WTC11 (cell line): ENCODE measurements around the gene KDM2A. TPM values are rescaled to one million over a fixed set of nuclear protein-coding genes. Genes with fewer than 3 reads are reported as not detected.

ENCODE experiments used
- ATAC-seq: fragments of 200-7000 bp; cut with Tn5 transposase; 2 replicates; pipeline ENCODE4 v1.10.0; 2021; ENCODE audit warnings: mild to moderate bottlenecking, moderate library complexity
- CTCF ChIA-PET: fragments of 300-600 bp; sonication (Branson Sonifier 250); formaldehyde crosslinking; loops from one replicate; lab custom pipeline; 2021; ENCODE audit warnings: antibody characterized with exemption; lab: Charles Lee
- POLR2A ChIA-PET: fragments of 350-600 bp; sonication (Branson Sonifier 250); formaldehyde crosslinking; loops from one replicate; lab custom pipeline; 2021; ENCODE audit warnings: antibody characterized with exemption; lab: Charles Lee
- DNase-seq: peaks from one replicate; pipeline ENCODE4 v3.0.0; 2021; ENCODE audit warnings: low spot score
- H3K27ac Mint-ChIP-seq: 2 replicates; pipeline ENCODE4 v1.8.0; 2021; ENCODE audit warnings: mixed read lengths
- H3K27me3 Mint-ChIP-seq: 2 replicates; pipeline ENCODE4 v1.8.0; 2021; ENCODE audit warnings: low read depth, mild to moderate bottlenecking, moderate library complexity, mixed read lengths
- H3K36me3 Mint-ChIP-seq: 2 replicates; pipeline ENCODE4 v1.8.0; 2021; ENCODE audit warnings: mixed read lengths
- H3K4me1 Mint-ChIP-seq: 2 replicates; pipeline ENCODE4 v1.8.0; 2022; ENCODE audit warnings: mixed read lengths
- H3K4me3 Mint-ChIP-seq: 2 replicates; pipeline ENCODE4 v1.8.0; 2021; ENCODE audit warnings: mild to moderate bottlenecking, moderate library complexity, mixed read lengths
- H3K9me3 Mint-ChIP-seq: 2 replicates; pipeline ENCODE4 v1.8.0; 2021; ENCODE audit warnings: mixed read lengths
- AFF4 ChIP-seq: sonication (generic); formaldehyde crosslinking; IDR thresholded peaks from 2 replicates; pipeline ENCODE4 v1.8.1; 2023; ENCODE audit warnings: mild to moderate bottlenecking, missing genetic modification reagents, borderline replicate concordance
- ATF1 ChIP-seq: sonication (generic); formaldehyde crosslinking; IDR thresholded peaks from 2 replicates; pipeline ENCODE4 v1.8.1; 2023; ENCODE audit warnings: mild to moderate bottlenecking, moderate library complexity, missing genetic modification reagents
- E2F4 ChIP-seq: sonication (generic); formaldehyde crosslinking; IDR thresholded peaks from 2 replicates; pipeline ENCODE4 v1.8.1; 2022; ENCODE audit warnings: low read depth, mild to moderate bottlenecking, moderate library complexity, missing genetic modification reagents, borderline replicate concordance
- FOXP4 ChIP-seq: sonication (generic); formaldehyde crosslinking; IDR thresholded peaks from 2 replicates; pipeline ENCODE4 v1.8.0; 2022; ENCODE audit warnings: mild to moderate bottlenecking, missing genetic modification reagents
- GABPB1 ChIP-seq: sonication (generic); formaldehyde crosslinking; IDR thresholded peaks from 2 replicates; pipeline ENCODE4 v1.8.1; 2023; ENCODE audit warnings: mild to moderate bottlenecking, missing genetic modification reagents
- HMGXB4 ChIP-seq: sonication (generic); formaldehyde crosslinking; IDR thresholded peaks from 2 replicates; pipeline ENCODE4 v1.8.1; 2023; ENCODE audit warnings: mild to moderate bottlenecking, moderate library complexity, missing genetic modification reagents
- JUN ChIP-seq: sonication (generic); formaldehyde crosslinking; IDR thresholded peaks from 2 replicates; pipeline ENCODE4 v1.8.0; 2023; ENCODE audit warnings: mild to moderate bottlenecking, missing genetic modification reagents
- MLX ChIP-seq: sonication (generic); formaldehyde crosslinking; IDR thresholded peaks from 2 replicates; pipeline ENCODE4 v1.8.1; 2023; ENCODE audit warnings: mild to moderate bottlenecking, missing genetic modification reagents, moderate library complexity
- MXD4 ChIP-seq: fragments of 250-450 bp; sonication (Bioruptor Pico); IDR thresholded peaks from 2 replicates; pipeline ENCODE4 v1.8.0; 2021; ENCODE audit warnings: mild to moderate bottlenecking, moderate library complexity, borderline replicate concordance
- NR3C1 ChIP-seq: sonication (generic); formaldehyde crosslinking; conservative IDR thresholded peaks from 2 replicates; pipeline ENCODE4 v1.8.1; 2023; ENCODE audit warnings: low read depth, mild to moderate bottlenecking, missing genetic modification reagents
- RORB ChIP-seq: fragments of 250-450 bp; sonication (Bioruptor Pico); IDR thresholded peaks from 2 replicates; pipeline ENCODE4 v1.9.0; 2021; ENCODE audit warnings: mild to moderate bottlenecking
- SMAD4 ChIP-seq: sonication (generic); formaldehyde crosslinking; IDR thresholded peaks from 2 replicates; pipeline ENCODE4 v1.8.0; 2022; ENCODE audit warnings: mild to moderate bottlenecking, missing genetic modification reagents
- SP1 ChIP-seq: sonication (generic); formaldehyde crosslinking; conservative IDR thresholded peaks from 2 replicates; pipeline ENCODE4 v1.8.1; 2022; ENCODE audit warnings: missing genetic modification reagents
- ZMAT4 ChIP-seq: fragments of 250-450 bp; sonication (Bioruptor Pico); IDR thresholded peaks from 2 replicates; pipeline ENCODE4 v1.9.0; 2021; ENCODE audit warnings: mild to moderate bottlenecking
- ZNF232 ChIP-seq: sonication (generic); formaldehyde crosslinking; IDR thresholded peaks from 2 replicates; pipeline ENCODE4 v1.8.0; 2022; ENCODE audit warnings: mild to moderate bottlenecking, missing genetic modification reagents
- total RNA-seq: library from RNA; stranded (reverse); gene quantifications from 3 replicates; pipeline ENCODE4 v1.2.3, GENCODE V29; 2021

The KDM2A gene
- total RNA-seq, 1 experiment from 2014 or later, result 58.0 TPM

- ChIA-PET CTCF (interaction anchor here (0.7 to 1.4 kb wide), 6 partner anchors 9 to 115 kb away, joined by 3 to 7 read pairs (median 5); partner anchors contain the start of genes PPP1CA and SSH3), POLR2A (interaction anchor here (0.6 to 1.5 kb wide), 2 partner anchors 47 to 157 kb away, joined by 3 to 4 read pairs; partner anchors contain the start of gene CORO1B)
- H3K4me1 Mint-ChIP-seq, result peaks cover 15% of the 10 kb centered on the region
- no peak for ATAC-seq
- no peak for TF ChIP-seq SP1 (CRISPR knock-in tag)
- TF ChIP-seq GABPB1 (CRISPR knock-in tag), result no peak
- no peak for TF ChIP-seq SMAD4 (CRISPR knock-in tag)
- no peak for TF ChIP-seq ZNF232 (CRISPR knock-in tag)
- TF ChIP-seq RORB (CRISPR knock-in tag), result no peak
- TF ChIP-seq HMGXB4 (CRISPR knock-in tag), result no peak
- TF ChIP-seq JUN (CRISPR knock-in tag), result no peak
- TF ChIP-seq AFF4 (CRISPR knock-in tag), result no peak
- no peak for TF ChIP-seq E2F4 (CRISPR knock-in tag)
- TF ChIP-seq ZMAT4 (CRISPR knock-in tag), result no peak
- TF ChIP-seq FOXP4, result no peak
- no peak for TF ChIP-seq MXD4
- TF ChIP-seq ATF1 (CRISPR knock-in tag), result no peak
- no peak for TF ChIP-seq MLX
- TF ChIP-seq NR3C1 (CRISPR knock-in tag), result no peak
- peaks cover 9% of the 10 kb centered on the region; the same call in 1 of the 2 replicates for H3K36me3 Mint-ChIP-seq
- H3K27ac Mint-ChIP-seq, result peak overlapping the region; percentile 95
- no peaks in the 10 kb centered on the region for H3K27me3 Mint-ChIP-seq
- DNase-seq, result no peak
- no peaks in the 10 kb centered on the region for H3K9me3 Mint-ChIP-seq
- H3K4me3 Mint-ChIP-seq, result peak overlapping the region; percentile 66
Measured at GRCh38 chr11:67286621-67287333, 167.7 kb downstream of the KDM2A start.
